ENCODE measurements around the gene PGA4.
A peak's percentile ranks its signal among the peaks of the same experiment; 100 is the strongest.
"Not testable (repeated sequence)": the region's sequence is repeated elsewhere in the genome, so short reads cannot be mapped to it uniquely, and the experiment has no call there.

Gene PGA4

GRCh38 chr11:61207636-61208310 is 14.4 kb upstream of the PGA4 start:
- DNase-seq = not testable (repeated sequence)

DNA sequence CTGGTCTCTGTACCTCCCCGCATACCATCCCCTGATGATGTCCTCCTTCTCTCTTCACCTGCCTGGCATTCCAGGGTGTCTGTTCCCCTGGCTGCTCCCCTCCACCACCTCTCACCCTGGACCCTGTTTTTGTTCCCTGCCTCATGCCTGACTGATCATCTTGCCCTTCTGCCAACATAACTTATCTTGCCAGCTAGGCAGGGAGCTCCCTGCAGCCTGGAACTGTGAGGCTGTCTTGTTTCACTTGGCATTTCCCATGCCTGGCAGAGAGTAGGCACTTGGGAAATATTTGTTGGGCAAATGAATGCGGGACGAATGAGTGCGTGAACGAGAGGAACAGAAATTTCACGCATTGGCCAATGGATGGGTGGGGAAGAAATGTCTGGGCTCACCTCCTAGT is 11.5 kb upstream of the PGA4 start:
- not testable (repeated sequence) for DNase-seq

GRCh38 chr11:61211327-61211952 is 10.7 kb upstream of the PGA4 start:
- DNase-seq = not testable (repeated sequence)

- DNase-seq = not testable (repeated sequence)
Observed at GRCh38 chr11:61212202-61212601, 9.9 kb upstream of the PGA4 start.

- not testable (repeated sequence) for DNase-seq
Observed at GRCh38 chr11:61213711-61214324, 8.3 kb upstream of the PGA4 start.

GRCh38 chr11:61218306-61218705 is 3.8 kb upstream of the PGA4 start:
- DNase-seq = not testable (repeated sequence)

- DNase-seq = not testable (repeated sequence)
Observed at GRCh38 chr11:61219016-61219415, 3.1 kb upstream of the PGA4 start.

DNA sequence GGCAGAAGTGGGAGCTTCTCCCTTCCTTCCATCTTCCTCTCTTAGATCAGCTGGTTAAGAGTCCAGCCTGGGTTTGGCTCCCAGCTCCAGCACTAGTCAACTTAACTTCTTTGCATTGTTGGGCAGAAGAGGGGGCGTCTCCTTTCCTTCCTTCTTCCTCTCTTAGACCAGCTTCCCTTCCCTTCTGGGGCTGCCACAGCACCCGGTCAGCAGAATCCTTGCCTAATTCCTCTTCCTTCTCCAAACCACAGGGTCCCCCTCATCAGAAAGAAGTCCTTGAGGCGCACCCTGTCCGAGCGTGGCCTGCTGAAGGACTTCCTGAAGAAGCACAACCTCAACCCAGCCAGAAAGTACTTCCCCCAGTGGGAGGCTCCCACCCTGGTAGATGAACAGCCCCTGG is 545 bp downstream of the PGA4 start:
- not testable (repeated sequence) for DNase-seq

- DNase-seq = not testable (repeated sequence)
Observed at GRCh38 chr11:61226457-61227137, 4.5 kb downstream of the PGA4 start.

DNA sequence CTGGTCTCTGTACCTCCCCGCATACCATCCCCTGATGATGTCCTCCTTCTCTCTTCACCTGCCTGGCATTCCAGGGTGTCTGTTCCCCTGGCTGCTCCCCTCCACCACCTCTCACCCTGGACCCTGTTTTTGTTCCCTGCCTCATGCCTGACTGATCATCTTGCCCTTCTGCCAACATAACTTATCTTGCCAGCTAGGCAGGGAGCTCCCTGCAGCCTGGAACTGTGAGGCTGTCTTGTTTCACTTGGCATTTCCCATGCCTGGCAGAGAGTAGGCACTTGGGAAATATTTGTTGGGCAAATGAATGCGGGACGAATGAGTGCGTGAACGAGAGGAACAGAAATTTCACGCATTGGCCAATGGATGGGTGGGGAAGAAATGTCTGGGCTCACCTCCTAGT is 7.3 kb downstream of the PGA4 start:
- DNase-seq = not testable (repeated sequence)

DNA sequence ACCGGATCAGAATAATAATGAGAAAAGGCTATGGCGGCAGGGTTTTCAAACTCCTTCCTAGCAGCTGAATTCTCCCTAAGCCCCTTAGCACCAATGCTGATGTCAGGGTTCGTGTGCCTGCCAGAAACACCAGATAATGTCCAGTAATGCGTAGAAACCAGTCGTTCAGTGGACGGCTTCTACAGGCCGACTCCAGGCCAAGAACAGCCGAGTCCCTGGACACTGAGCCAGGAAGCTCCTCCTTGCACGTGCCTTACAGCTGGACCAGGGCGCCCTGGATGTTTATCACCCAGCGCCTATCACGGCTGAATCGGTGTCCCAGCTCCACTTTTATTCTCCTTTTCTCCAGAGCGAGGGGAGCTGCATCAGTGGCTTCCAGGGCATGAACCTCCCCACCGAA is 8.9 kb downstream of the PGA4 start:
- DNase-seq = not testable (repeated sequence)

DNA sequence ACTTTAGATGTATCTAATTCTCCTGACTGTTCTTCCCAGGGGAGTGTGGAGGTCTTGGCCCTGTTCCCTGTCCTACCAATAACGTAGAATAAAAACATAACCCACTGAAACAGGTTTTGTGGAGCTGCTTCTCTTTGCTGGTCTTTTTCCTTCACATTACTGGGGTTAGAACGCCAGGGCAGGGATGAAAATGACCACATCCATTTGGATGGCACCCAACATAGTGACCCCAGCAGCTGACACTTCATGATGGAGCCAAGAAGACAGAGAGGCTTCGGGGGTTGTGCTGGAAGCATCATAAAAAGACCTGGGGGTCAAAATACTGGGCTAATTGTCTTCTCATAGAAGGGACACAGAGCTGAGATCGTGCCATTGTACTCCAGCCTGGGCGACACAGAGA is 9.4 kb downstream of the PGA4 start:
- DNase-seq = not testable (repeated sequence)

DNA sequence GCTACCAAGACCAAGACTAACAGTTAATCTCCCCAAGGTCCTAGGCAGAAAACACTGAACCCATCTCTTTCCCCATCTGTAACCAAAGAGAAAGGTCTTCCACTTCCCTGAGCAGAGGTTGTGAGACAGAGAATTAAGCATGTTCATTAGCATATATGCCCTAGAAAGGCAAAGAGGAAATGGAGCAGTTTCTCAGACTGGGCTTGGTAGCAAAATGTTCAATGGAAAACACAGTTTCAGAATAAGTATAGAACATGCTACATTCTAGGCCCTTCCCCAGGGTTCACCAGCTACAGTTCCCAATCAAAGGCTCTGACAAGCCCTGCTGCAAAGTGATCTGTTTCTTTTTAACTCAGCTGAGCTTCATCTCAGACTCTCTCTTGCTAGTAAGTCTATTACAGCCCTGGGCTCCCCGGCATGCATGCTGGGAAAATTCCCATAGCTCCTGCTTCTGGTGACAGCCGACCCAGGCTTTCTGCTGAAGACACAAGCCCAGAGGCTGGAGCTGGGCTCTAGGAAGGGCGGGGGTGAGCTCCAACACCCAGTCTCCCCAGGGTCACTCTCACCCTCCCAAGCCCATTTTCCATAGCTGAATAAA is 10.5 kb downstream of the PGA4 start:
- DNase-seq = not testable (repeated sequence)

GRCh38 chr11:61237130-61237529 is 15.0 kb downstream of the PGA4 start:
- not testable (repeated sequence) for DNase-seq

GRCh38 chr11:61240288-61240687 is 18.1 kb downstream of the PGA4 start:
- not testable (repeated sequence) for DNase-seq

GRCh38 chr11:61240875-61241274 is 18.7 kb downstream of the PGA4 start, which contains the start of gene PGA5:
PGA5 (plus strand) TSS chr11:61241175; CDS start chr11:61241227, 52 bp downstream.
- DNase-seq = not testable (repeated sequence)

DNA sequence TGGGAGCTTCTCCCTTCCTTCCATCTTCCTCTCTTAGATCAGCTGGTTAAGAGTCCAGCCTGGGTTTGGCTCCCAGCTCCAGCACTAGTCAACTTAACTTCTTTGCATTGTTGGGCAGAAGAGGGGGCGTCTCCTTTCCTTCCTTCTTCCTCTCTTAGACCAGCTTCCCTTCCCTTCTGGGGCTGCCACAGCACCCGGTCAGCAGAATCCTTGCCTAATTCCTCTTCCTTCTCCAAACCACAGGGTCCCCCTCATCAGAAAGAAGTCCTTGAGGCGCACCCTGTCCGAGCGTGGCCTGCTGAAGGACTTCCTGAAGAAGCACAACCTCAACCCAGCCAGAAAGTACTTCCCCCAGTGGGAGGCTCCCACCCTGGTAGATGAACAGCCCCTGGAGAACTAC is 19.4 kb downstream of the PGA4 start:
- not testable (repeated sequence) for DNase-seq

DNA sequence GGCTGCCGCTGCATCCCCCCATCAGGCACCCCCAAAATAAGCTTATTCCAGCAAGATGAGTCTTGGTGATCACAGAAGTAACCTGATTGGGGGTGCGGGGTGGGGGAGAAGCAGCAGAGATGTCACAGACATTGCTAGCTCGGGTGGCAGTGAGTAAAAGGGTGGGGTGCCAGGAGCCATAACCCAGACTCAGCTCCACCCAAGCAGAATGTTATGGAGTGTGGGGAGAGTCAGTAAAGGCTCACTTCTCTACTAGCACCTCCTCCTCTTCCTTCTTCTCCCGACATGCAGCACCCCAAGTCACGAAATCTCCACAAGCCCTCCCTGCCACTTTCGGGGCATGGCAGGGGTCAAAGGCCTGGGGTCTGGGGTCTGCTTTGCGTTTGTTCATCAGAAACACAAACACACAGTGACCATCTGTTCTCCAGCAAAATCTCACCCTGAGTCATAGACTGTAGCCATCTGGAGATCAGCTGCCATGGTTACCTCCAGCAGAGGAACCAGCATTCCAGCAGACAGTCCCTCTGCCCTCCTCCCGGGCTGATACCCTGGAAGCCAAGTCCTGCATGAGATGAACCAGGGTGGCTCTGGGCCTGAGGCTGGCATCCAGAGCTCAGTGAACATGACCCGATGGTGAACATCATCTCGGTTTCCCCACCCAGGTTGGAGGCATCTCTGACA is 23.3 kb downstream of the PGA4 start:
- not testable (repeated sequence) for DNase-seq

DNA sequence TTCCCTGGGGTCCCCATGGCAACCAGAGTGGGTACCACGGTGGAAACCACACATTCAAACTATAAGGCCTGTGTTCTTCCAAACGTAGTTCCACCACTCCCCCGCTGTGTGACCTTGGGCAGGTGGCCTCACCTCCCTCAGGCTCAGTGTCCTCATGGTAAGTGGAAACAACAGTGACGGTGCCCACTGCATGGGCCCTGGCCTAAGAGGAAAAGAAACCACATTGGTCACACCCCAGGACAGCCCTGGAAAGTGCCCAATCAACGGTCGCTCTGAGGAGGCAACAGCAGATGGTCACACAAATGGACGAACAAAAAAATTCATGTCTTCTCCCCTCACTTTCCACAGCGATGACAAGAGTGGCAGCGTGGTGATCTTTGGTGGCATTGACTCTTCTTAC is 25.9 kb downstream of the PGA4 start:
- DNase-seq = not testable (repeated sequence)

DNA sequence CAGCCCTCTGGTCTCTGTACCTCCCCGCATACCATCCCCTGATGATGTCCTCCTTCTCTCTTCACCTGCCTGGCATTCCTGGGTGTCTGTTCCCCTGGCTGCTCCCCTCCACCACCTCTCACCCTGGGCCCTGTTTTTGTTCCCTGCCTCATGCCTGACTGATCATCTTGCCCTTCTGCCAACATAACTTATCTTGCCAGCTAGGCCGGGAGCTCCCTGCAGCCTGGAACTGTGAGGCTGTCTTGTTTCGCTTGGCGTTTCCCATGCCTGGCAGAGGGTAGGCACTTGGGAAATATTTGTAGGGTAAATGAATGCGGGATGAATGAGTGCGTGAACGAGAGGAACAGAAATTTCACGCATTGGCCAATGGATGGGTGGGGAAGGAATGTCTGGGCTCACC is 27.1 kb downstream of the PGA4 start:
- DNase-seq = not testable (repeated sequence)

- DNase-seq = peak; percentile 4
Observed at GRCh38 chr11:61250796-61251765, 28.9 kb downstream of the PGA4 start.

Data from HCEC 1CT (cell line).